ENCODE data around the gene NMRK1. TPM values are rescaled to one million over a fixed set of nuclear protein-coding genes. Genes with fewer than 3 reads are reported as not detected.

Gene NMRK1
- total RNA-seq, 1 experiment from 2014 or later: 55.0 TPM

- H3K27ac ChIP-seq: no peak overlapping the region
- DNase-seq: no peak
- H3K4me1 ChIP-seq: 0 out of 2 replicates have a peak, but pooled peaks cover 2% of the 10 kb centered on the region
- H3K27me3 ChIP-seq: no peaks in the 10 kb centered on the region
- H3K36me3 ChIP-seq: peaks cover 11% of the 10 kb centered on the region
- H3K9me3 ChIP-seq (replicated peaks): no peaks in the 10 kb centered on the region
- no peak overlapping the region for H3K4me3 ChIP-seq
Measured at GRCh38 chr9:75019022-75019421, 68.9 kb downstream of the NMRK1 start.

GRCh38 chr9:75017378-75017777, 70.6 kb downstream of the NMRK1 start:
- Histone ChIP-seq H3K27ac (no peak overlapping the region), H3K9me3 (replicated peaks) (no peaks in the 10 kb centered on the region), H3K4me1 (0 out of 2 replicates have a peak, but pooled peaks cover 2% of the 10 kb centered on the region), H3K27me3 (no peaks in the 10 kb centered on the region), H3K36me3 (peaks cover 17% of the 10 kb centered on the region), H3K4me3 (no peak overlapping the region)
- no peak for DNase-seq

DNA sequence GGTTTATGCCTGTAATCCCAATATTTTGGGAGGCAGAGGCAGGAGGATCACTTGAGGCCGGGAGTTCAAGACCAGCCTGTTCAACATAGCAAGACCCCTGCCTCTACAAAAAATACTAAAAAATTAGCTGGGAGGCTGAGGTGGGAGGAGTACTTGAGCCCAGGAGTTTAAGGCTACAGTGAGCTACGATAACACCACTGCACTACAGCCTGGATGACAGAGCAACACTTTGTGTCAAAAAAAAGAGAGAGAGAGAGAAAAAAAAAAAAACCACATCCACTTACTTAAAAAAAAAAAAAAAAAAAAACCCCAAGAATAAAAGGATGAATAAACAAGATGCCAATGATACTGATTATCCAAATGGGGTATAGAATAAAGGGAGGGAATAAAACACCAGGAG, 74.2 kb downstream of the NMRK1 start:
- H3K27me3 ChIP-seq: no peaks in the 10 kb centered on the region
- no peak overlapping the region for H3K27ac ChIP-seq
- no peak for DNase-seq
- no peaks in the 10 kb centered on the region; the same call in 1 of the 2 replicates for H3K9me3 ChIP-seq (replicated peaks)
- 0 out of 2 replicates have a peak, but pooled peaks cover 2% of the 10 kb centered on the region for H3K4me1 ChIP-seq
- no peak overlapping the region for H3K4me3 ChIP-seq
- H3K36me3 ChIP-seq: peaks cover 22% of the 10 kb centered on the region

Other genes with a start within 250 kb of the NMRK1 start
- gene TRPM6, start 200.2 kb downstream of the NMRK1 start, total RNA-seq (2014; rRNA removed; shearing (Covaris generic)): 1.4 and 1.5 TPM in 2 replicates
- 15.3 and 16.1 TPM in 2 replicates for gene C9orf40, start 135.2 kb downstream of the NMRK1 start, total RNA-seq (2014; rRNA removed; shearing (Covaris generic))
- 30.0 and 31.7 TPM in 2 replicates for gene CARNMT1, start 59.9 kb downstream of the NMRK1 start, total RNA-seq (2014; rRNA removed; shearing (Covaris generic))
- 49.2 and 49.6 TPM in 2 replicates for gene OSTF1, start 359 bp upstream of the NMRK1 start, total RNA-seq (2014; rRNA removed; shearing (Covaris generic))